8988T (cell line): Measurements from ENCODE around the gene FUT1.
"Not testable (repeated sequence)": the region's sequence is repeated elsewhere in the genome, so short reads cannot be mapped to it uniquely, and the experiment has no call there.

Experiments
- DNase-seq: peaks from one replicate; pipeline ENCODE4 v3.0.0; 2011

The FUT1 gene

GRCh38 chr19:48768171-48768753 is 15.8 kb upstream of the FUT1 start:
- DNase-seq, result not testable (repeated sequence)

- DNase-seq, result not testable (repeated sequence)
Observed at GRCh38 chr19:48765816-48766215, 13.4 kb upstream of the FUT1 start.

GRCh38 chr19:48760504-48761205 is 8.2 kb upstream of the FUT1 start:
- no peak for DNase-seq

- DNase-seq, result no peak
Observed at GRCh38 chr19:48757741-48758144, 5.3 kb upstream of the FUT1 start.

- no peak for DNase-seq
Observed at GRCh38 chr19:48757089-48757675, 4.7 kb upstream of the FUT1 start.

GRCh38 chr19:48756686-48757085 is 4.2 kb upstream of the FUT1 start:
- DNase-seq, result no peak

GRCh38 chr19:48756212-48756611 is 3.8 kb upstream of the FUT1 start:
- no peak for DNase-seq

- no peak for DNase-seq
Observed at GRCh38 chr19:48755787-48756186, 3.3 kb upstream of the FUT1 start.

GRCh38 chr19:48755084-48755641 is 2.7 kb upstream of the FUT1 start, which contains the start of gene FGF21:
TSS of gene FGF21 (plus strand) at chr19:48755524. CDS start at chr19:48756237, 713 bp downstream.
- no peak for DNase-seq

GRCh38 chr19:48751845-48752495 is 471 bp downstream of the FUT1 start:
- no peak for DNase-seq

- DNase-seq, result no peak
Observed at GRCh38 chr19:48750771-48751504, 1.5 kb downstream of the FUT1 start.

- no peak for DNase-seq
Observed at GRCh38 chr19:48750351-48750750, 2.1 kb downstream of the FUT1 start.

- DNase-seq, result no peak
Observed at GRCh38 chr19:48749571-48750198, 2.8 kb downstream of the FUT1 start.

GRCh38 chr19:48746738-48747575 is 5.5 kb downstream of the FUT1 start, which contains the start of gene IZUMO1:
TSS of gene IZUMO1 (minus strand) at chr19:48746909. CDS start at chr19:48745859, 1,050 bp downstream.
- peak; percentile 62 for DNase-seq

GRCh38 chr19:48746110-48746509 is 6.3 kb downstream of the FUT1 start:
- DNase-seq, result no peak

GRCh38 chr19:48745208-48745995 is 7.0 kb downstream of the FUT1 start:
- DNase-seq, result no peak

- DNase-seq, result no peak
Observed at GRCh38 chr19:48742096-48742495, 10.3 kb downstream of the FUT1 start.

- DNase-seq, result peak; percentile 65
Observed at GRCh38 chr19:48741129-48741999, 11.1 kb downstream of the FUT1 start.
